Stimulated activated memory B cell treated with anti-CD40 and anti-IgM and Interleukin-4, amounts not matched to agents 10 μg/mL and 1 μg/mL and 100 μg/mL, for 72 hours (primary cell): ENCODE measurements around the gene BST1.
"Not testable (repeated sequence)": the region's sequence is repeated elsewhere in the genome, so short reads cannot be mapped to it uniquely, and the experiment has no call there.

ENCODE experiments used
- ATAC-seq: fragments of 150-1000 bp; cut with Tn5 transposase; 2 replicates; pipeline ENCODE4 v1.10.0; 2021
- H3K27ac Mint-ChIP-seq: one replicate; pipeline ENCODE4 v1.8.0; 2022; ENCODE audit warnings: mild to moderate bottlenecking, mixed read lengths
- H3K27me3 Mint-ChIP-seq: one replicate; pipeline ENCODE4 v1.8.0; 2022; ENCODE audit warnings: mixed read lengths
- H3K36me3 Mint-ChIP-seq: one replicate; pipeline ENCODE4 v1.8.0; 2022; ENCODE audit warnings: mixed read lengths
- H3K4me1 Mint-ChIP-seq: one replicate; pipeline ENCODE4 v1.8.0; 2022; ENCODE audit warnings: mixed read lengths
- H3K4me3 Mint-ChIP-seq: one replicate; pipeline ENCODE4 v1.8.0; 2022; ENCODE audit warnings: mild to moderate bottlenecking, moderate library complexity, mixed read lengths
- H3K9me3 Mint-ChIP-seq: one replicate; pipeline ENCODE4 v1.8.0; 2022; ENCODE audit warnings: mixed read lengths

The BST1 gene

GRCh38 chr4:15714646-15715435, 12.0 kb downstream of the BST1 start:
- Mint-ChIP-seq H3K27ac (no peak overlapping the region), H3K4me3 (no peak overlapping the region), H3K4me1 (no peaks in the 10 kb centered on the region), H3K9me3 (no peaks in the 10 kb centered on the region), H3K36me3 (no peaks in the 10 kb centered on the region), H3K27me3 (peaks cover 6% of the 10 kb centered on the region)
- no peak for ATAC-seq

GRCh38 chr4:15716115-15716514, 13.2 kb downstream of the BST1 start:
- Mint-ChIP-seq H3K36me3 (no peaks in the 10 kb centered on the region), H3K4me3 (no peak overlapping the region), H3K27me3 (peaks cover 11% of the 10 kb centered on the region), H3K9me3 (no peaks in the 10 kb centered on the region), H3K4me1 (no peaks in the 10 kb centered on the region), H3K27ac (no peak overlapping the region)
- ATAC-seq = no peak

GRCh38 chr4:15717086-15717485, 14.2 kb downstream of the BST1 start:
- H3K36me3 Mint-ChIP-seq = no peaks in the 10 kb centered on the region
- ATAC-seq = no peak
- H3K4me3 Mint-ChIP-seq = no peak overlapping the region
- no peaks in the 10 kb centered on the region for H3K9me3 Mint-ChIP-seq
- H3K27ac Mint-ChIP-seq = no peak overlapping the region
- peaks cover 11% of the 10 kb centered on the region for H3K27me3 Mint-ChIP-seq
- H3K4me1 Mint-ChIP-seq = no peaks in the 10 kb centered on the region

GRCh38 chr4:15717657-15718416, 15.0 kb downstream of the BST1 start:
- ATAC-seq = no peak
- Mint-ChIP-seq H3K9me3 (no peaks in the 10 kb centered on the region), H3K36me3 (no peaks in the 10 kb centered on the region), H3K4me1 (no peaks in the 10 kb centered on the region), H3K4me3 (no peak overlapping the region), H3K27me3 (peaks cover 11% of the 10 kb centered on the region), H3K27ac (no peak overlapping the region)

DNA sequence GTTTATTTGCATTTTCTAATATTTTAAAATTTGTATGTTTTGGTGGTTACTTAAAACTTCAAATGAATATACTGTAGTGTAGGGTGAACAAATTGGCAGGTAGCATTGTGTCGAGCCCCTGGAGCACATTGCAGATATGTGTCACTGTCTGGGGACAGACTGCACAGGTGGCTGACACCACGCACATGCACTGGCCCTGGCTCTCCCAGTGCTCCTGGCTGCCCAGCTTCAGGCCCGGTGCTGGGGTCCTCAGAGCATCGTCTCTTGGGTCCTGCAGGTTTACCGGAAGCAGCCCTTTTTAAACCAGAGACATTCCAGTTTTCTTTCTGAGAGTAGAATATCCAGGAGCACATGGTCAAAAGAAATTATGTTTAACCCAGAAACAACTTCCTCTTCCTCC, 15.6 kb downstream of the BST1 start:
- H3K36me3 Mint-ChIP-seq = no peaks in the 10 kb centered on the region
- no peaks in the 10 kb centered on the region for H3K4me1 Mint-ChIP-seq
- H3K27ac Mint-ChIP-seq = no peak overlapping the region
- ATAC-seq = no peak
- H3K9me3 Mint-ChIP-seq = no peaks in the 10 kb centered on the region
- peaks cover 11% of the 10 kb centered on the region for H3K27me3 Mint-ChIP-seq
- H3K4me3 Mint-ChIP-seq = no peak overlapping the region

DNA sequence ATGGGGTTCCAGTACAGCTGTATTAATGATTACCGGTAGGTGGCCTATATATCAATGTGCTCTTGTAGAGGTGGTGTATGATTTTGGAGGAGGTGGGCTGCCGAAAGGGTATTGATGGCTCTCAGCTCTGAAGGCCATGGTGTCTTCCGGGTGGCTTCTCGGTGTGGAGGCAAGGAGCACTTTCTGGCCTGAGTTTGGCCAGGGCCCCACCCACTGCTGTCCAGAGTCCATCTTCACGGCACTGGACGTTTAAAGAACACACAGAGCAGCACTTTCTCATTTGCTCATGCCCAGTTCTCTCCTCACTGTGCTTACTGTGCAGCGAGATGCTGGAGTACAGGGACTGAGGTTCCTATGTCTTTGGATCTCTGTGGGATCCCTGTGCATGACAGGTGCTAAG, 16.1 kb downstream of the BST1 start:
- Mint-ChIP-seq H3K4me1 (no peaks in the 10 kb centered on the region), H3K27ac (no peak overlapping the region), H3K4me3 (no peak overlapping the region), H3K9me3 (no peaks in the 10 kb centered on the region), H3K27me3 (peaks cover 11% of the 10 kb centered on the region), H3K36me3 (no peaks in the 10 kb centered on the region)
- ATAC-seq = no peak

GRCh38 chr4:15719506-15719905, 16.6 kb downstream of the BST1 start:
- Mint-ChIP-seq H3K27me3 (peaks cover 11% of the 10 kb centered on the region), H3K4me1 (no peaks in the 10 kb centered on the region), H3K36me3 (no peaks in the 10 kb centered on the region), H3K4me3 (no peak overlapping the region), H3K9me3 (no peaks in the 10 kb centered on the region), H3K27ac (no peak overlapping the region)
- no peak for ATAC-seq

DNA sequence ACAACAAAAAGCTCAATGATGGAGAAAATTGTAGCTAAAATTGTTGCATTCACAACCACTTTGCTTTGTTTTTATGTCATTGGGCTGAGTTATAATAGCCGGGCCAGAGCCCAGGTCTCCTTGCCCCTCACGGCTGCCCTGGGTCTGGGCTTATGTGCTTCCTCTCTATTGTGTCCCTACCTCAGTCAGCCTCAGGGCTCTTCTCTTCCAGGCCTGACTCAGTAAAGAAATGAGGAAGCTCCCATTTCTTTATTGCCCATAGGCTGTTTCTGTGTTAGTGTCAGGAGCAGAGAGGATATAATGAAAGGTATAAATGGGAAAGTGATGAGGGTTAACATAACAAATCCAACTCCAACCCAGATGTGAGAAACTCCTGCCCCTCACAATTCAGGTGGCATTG, 18.0 kb downstream of the BST1 start:
- H3K27me3 Mint-ChIP-seq = peaks cover 11% of the 10 kb centered on the region
- no peaks in the 10 kb centered on the region for H3K36me3 Mint-ChIP-seq
- H3K27ac Mint-ChIP-seq = no peak overlapping the region
- no peak for ATAC-seq
- no peak overlapping the region for H3K4me3 Mint-ChIP-seq
- no peaks in the 10 kb centered on the region for H3K4me1 Mint-ChIP-seq
- no peaks in the 10 kb centered on the region for H3K9me3 Mint-ChIP-seq

DNA sequence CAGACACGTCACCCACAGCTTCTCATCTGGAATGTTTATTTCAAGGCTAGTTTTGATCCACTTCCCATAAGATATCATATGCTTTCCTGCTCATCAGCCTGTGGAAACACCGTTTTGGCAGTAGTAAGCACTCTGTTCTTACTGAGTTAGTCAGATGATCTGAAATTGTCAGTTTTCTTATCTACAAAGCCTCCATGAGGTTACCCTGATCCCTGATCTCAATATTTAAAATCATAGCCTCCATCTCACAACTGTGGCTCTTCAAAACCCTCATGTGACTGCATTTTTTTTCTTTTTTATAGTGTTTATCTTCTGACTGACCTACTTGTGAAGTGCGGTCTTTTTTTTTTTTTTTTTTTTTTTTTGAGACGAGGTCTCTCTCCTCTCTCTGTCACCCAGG, 22.7 kb downstream of the BST1 start:
- Mint-ChIP-seq H3K4me3 (no peak overlapping the region), H3K4me1 (no peaks in the 10 kb centered on the region), H3K36me3 (no peaks in the 10 kb centered on the region), H3K27ac (no peak overlapping the region), H3K27me3 (no peaks in the 10 kb centered on the region), H3K9me3 (no peaks in the 10 kb centered on the region)
- no peak for ATAC-seq

DNA sequence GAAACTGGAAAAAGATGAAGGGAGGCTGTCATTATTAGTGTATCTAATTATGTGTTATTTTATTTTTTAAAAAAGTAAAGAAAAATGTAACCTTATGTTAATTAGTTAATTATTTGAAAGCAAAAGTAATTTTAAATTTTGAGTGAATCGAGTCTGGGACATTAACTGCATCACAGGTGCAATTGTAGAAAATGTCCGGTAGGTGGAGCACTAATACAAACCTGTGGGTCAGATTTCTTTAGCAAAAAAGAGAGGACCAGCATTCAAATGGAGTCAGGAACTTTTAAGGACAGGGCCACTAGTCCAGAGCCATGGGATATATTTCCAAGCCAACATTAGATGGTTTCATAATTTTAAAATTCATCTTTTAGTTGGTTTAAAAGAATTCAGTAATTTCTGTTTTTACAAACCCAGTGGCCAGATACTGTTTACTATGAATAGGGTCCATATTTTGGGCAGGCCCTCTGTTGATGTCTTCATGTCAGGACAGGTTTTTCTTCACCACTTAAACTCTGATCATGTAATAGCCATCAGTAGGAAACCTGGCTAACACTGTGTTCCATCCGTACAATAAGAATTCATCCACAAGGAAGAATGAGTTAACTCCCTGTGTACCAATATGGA, 27.2 kb downstream of the BST1 start:
- no peaks in the 10 kb centered on the region for H3K4me1 Mint-ChIP-seq
- no peak overlapping the region for H3K27ac Mint-ChIP-seq
- no peak overlapping the region for H3K4me3 Mint-ChIP-seq
- peaks cover 8% of the 10 kb centered on the region for H3K27me3 Mint-ChIP-seq
- H3K36me3 Mint-ChIP-seq = no peaks in the 10 kb centered on the region
- ATAC-seq = peak; percentile 31
- no peaks in the 10 kb centered on the region for H3K9me3 Mint-ChIP-seq

GRCh38 chr4:15733061-15733460, 30.2 kb downstream of the BST1 start:
- H3K9me3 Mint-ChIP-seq, H3K4me3 Mint-ChIP-seq, H3K27ac Mint-ChIP-seq, H3K4me1 Mint-ChIP-seq, H3K36me3 Mint-ChIP-seq, ATAC-seq: not testable (repeated sequence)
- peaks cover 21% of the 10 kb centered on the region for H3K27me3 Mint-ChIP-seq

DNA sequence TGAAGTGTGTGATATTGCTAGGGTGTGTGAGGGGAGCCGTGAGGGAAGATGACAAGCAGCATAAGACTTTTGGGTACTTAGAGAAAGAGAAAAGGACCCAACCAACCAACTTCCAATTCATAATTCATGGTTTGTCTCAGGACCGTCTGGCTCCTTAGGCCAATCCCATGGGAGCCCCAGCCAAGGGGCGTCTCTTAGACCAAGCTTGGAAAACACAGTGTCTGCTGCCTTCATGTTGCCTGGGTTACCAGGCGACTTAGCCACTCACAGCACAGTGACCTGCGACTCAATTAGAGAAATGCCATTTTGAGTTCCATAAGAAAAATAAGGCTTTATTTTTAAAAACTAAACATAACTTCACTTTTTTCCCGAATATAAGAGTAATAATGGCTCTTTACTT, 32.7 kb downstream of the BST1 start:
- no peak for ATAC-seq
- H3K4me3 Mint-ChIP-seq = no peak overlapping the region
- no peak overlapping the region for H3K27ac Mint-ChIP-seq
- H3K36me3 Mint-ChIP-seq = no peaks in the 10 kb centered on the region
- peaks cover 7% of the 10 kb centered on the region for H3K4me1 Mint-ChIP-seq
- H3K9me3 Mint-ChIP-seq = peaks cover 6% of the 10 kb centered on the region
- H3K27me3 Mint-ChIP-seq = peaks cover 21% of the 10 kb centered on the region

DNA sequence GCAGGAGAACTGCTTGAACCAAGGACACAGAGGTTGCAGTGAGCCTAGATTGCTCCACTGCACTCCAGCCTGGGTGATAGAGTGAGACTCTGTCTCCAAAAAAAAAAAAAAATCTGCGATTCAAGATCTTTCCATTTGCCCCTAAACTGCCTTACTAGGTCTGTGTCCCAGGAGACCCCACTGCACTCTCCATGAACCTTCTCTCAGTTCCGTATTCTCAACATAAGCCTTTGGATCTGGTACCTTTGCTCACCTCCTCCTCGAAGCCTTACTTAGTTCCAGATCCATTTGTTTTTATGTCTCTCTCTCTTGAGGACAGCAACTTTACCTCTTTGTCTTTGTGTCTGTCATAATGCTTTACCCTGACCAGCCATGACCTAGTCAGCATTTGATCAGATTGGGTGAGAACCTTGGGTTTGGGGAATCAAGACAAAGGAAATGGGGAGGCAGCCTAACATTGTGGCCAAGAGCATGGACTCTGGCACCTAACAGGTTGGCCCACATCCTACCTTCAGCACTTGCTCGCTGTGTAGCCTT, 33.7 kb downstream of the BST1 start:
- H3K9me3 Mint-ChIP-seq = peaks cover 6% of the 10 kb centered on the region
- peaks cover 21% of the 10 kb centered on the region for H3K27me3 Mint-ChIP-seq
- H3K27ac Mint-ChIP-seq = no peak overlapping the region
- no peak overlapping the region for H3K4me3 Mint-ChIP-seq
- peaks cover 7% of the 10 kb centered on the region for H3K4me1 Mint-ChIP-seq
- peak; percentile 81 for ATAC-seq
- H3K36me3 Mint-ChIP-seq = no peaks in the 10 kb centered on the region

- Mint-ChIP-seq H3K4me1 (peaks cover 7% of the 10 kb centered on the region), H3K36me3 (peaks cover 1% of the 10 kb centered on the region), H3K4me3 (no peak overlapping the region), H3K27ac (no peak overlapping the region), H3K27me3 (peaks cover 21% of the 10 kb centered on the region), H3K9me3 (peaks cover 7% of the 10 kb centered on the region)
- no peak for ATAC-seq
Measured at GRCh38 chr4:15737255-15737654, 34.4 kb downstream of the BST1 start.

DNA sequence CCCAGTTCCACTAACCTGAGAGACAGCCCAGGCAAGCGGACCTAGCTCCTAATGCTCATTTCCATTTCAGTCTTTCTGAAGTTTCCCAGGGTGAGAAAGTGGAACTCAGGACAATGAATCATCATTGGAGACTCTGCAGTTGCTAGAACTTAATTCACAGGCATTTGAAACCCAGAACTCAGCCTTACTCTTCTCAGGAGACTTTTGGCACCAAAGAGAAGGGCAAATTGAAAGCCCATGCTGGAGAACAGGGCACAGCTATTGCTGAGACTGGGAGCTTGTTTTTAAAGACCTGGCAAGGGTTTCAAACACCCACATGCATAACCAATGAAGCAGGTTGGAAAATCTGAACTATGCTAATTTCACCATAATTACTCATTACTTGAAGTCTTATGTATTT, 36.0 kb downstream of the BST1 start:
- Mint-ChIP-seq H3K27ac (no peak overlapping the region), H3K9me3 (peaks cover 13% of the 10 kb centered on the region), H3K27me3 (peaks cover 21% of the 10 kb centered on the region), H3K36me3 (peaks cover 7% of the 10 kb centered on the region), H3K4me3 (no peak overlapping the region), H3K4me1 (peaks cover 7% of the 10 kb centered on the region)
- ATAC-seq = no peak
